Panc1 (cell line): Measurements from ENCODE around the gene TCTN3.

Experiments
- POLR2AphosphoS5 ChIP-seq: IDR thresholded peaks from 2 replicates; pipeline ENCODE4 v1.6.1; 2012; ENCODE audit warnings: mild to moderate bottlenecking, low read depth, low read length, moderate library complexity
- SIN3A ChIP-seq: IDR thresholded peaks from 2 replicates; pipeline ENCODE4 v1.6.1; 2012; ENCODE audit warnings: low read depth, mild to moderate bottlenecking, low read length, moderate library complexity, borderline replicate concordance; ENCODE audit not compliant: insufficient read depth
- TCF7L2 ChIP-seq: IDR thresholded peaks from 2 replicates; pipeline ENCODE4 v1.6.1; 2011; ENCODE audit warnings: mild to moderate bottlenecking, low read depth, low read length, inconsistent platforms
- TF ChIP-seq, protein P1 (sequence below): fragments of 450-650 bp; IDR thresholded peaks from 2 replicates; pipeline ENCODE4 v1.5.1; 2017; ENCODE audit warnings: mild to moderate bottlenecking
- TF ChIP-seq, protein P2 (sequence below), 2 experiments: IDR thresholded peaks; 2 replicates each; pipeline ENCODE4 v1.6.1; 2011 to 2012; ENCODE audit warnings: low read depth in 2 of 2, control low read depth in 1 of 2, low read length in 1 of 2, mild to moderate bottlenecking in 1 of 2, moderate library complexity in 1 of 2; ENCODE audit not compliant: insufficient read depth in 1 of 2

DNA sequence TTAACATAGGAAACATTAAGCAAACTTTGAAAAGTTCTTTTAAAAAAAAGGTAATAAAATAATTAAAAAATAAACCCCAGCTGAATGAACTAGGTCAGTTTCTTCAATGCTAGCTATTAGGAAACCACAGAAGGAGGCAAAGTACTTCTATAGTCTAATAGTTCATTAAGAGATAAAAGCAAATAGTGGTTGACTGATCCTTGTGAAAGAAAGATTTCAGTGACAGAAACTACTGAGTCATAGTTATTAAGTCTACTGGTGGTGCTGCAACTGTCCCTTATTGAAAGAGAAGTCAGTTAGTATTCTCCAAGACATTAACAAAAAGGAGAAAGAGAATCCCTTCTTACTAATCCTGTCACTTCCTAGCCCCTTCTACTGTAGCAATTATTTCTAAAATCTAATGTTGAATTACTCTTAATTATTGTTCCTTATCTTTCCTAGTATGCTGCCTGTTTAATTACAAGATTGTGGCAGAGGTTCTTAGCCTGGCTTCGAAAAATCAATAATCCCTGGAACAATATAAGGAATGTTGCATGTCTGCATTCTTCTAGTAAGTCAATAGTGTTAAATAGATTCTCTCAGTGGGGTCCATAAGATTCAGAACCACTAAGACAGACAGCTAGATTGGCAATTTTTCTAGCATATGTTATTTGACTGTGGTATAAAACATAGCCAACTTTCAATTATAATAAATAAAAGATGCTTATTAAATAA lies 18.2 kb downstream of the TCTN3 start:
- TF ChIP-seq POLR2AphosphoS5 = no peak
- TF ChIP-seq, protein P1, sequence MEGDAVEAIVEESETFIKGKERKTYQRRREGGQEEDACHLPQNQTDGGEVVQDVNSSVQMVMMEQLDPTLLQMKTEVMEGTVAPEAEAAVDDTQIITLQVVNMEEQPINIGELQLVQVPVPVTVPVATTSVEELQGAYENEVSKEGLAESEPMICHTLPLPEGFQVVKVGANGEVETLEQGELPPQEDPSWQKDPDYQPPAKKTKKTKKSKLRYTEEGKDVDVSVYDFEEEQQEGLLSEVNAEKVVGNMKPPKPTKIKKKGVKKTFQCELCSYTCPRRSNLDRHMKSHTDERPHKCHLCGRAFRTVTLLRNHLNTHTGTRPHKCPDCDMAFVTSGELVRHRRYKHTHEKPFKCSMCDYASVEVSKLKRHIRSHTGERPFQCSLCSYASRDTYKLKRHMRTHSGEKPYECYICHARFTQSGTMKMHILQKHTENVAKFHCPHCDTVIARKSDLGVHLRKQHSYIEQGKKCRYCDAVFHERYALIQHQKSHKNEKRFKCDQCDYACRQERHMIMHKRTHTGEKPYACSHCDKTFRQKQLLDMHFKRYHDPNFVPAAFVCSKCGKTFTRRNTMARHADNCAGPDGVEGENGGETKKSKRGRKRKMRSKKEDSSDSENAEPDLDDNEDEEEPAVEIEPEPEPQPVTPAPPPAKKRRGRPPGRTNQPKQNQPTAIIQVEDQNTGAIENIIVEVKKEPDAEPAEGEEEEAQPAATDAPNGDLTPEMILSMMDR = no peak
- TF ChIP-seq TCF7L2 = no peak
- TF ChIP-seq, protein P2, sequence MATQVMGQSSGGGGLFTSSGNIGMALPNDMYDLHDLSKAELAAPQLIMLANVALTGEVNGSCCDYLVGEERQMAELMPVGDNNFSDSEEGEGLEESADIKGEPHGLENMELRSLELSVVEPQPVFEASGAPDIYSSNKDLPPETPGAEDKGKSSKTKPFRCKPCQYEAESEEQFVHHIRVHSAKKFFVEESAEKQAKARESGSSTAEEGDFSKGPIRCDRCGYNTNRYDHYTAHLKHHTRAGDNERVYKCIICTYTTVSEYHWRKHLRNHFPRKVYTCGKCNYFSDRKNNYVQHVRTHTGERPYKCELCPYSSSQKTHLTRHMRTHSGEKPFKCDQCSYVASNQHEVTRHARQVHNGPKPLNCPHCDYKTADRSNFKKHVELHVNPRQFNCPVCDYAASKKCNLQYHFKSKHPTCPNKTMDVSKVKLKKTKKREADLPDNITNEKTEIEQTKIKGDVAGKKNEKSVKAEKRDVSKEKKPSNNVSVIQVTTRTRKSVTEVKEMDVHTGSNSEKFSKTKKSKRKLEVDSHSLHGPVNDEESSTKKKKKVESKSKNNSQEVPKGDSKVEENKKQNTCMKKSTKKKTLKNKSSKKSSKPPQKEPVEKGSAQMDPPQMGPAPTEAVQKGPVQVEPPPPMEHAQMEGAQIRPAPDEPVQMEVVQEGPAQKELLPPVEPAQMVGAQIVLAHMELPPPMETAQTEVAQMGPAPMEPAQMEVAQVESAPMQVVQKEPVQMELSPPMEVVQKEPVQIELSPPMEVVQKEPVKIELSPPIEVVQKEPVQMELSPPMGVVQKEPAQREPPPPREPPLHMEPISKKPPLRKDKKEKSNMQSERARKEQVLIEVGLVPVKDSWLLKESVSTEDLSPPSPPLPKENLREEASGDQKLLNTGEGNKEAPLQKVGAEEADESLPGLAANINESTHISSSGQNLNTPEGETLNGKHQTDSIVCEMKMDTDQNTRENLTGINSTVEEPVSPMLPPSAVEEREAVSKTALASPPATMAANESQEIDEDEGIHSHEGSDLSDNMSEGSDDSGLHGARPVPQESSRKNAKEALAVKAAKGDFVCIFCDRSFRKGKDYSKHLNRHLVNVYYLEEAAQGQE (IDR thresholded peaks at IDR 0.05; ENCODE audit: insufficient read depth in 1 of 2, low read depth in 2 of 2, low read length in 1 of 2) = no peak
- no peak for TF ChIP-seq SIN3A
